ENCODE results near the gene CCR5AS.

GRCh38 chr3:46348823-46349482, 57.9 kb downstream of the CCR5AS start:
- TF ChIP-seq MXI1 (conservative IDR thresholded peaks at IDR 0.05; ENCODE audit: poor library complexity, severe bottlenecking): no peak
- TF ChIP-seq CTCF (IDR thresholded peaks at IDR 0.05; ENCODE audit: poor library complexity, severe bottlenecking): no peak
- no peak for TF ChIP-seq EZH2 (IDR thresholded peaks at IDR 0.05; ENCODE audit: borderline replicate concordance, insufficient read depth, low read length, poor library complexity, severe bottlenecking)
- TF ChIP-seq POLR2AphosphoS5 (IDR thresholded peaks at IDR 0.05): no peak
- TF ChIP-seq EP300 (conservative IDR thresholded peaks at IDR 0.05; ENCODE audit: poor library complexity, severe bottlenecking): no peak
- TF ChIP-seq TAF1 (IDR thresholded peaks at IDR 0.05; ENCODE audit: low read depth): no peak
- no peak for TF ChIP-seq RAD21 (conservative IDR thresholded peaks at IDR 0.05)
- no peak for TF ChIP-seq REST (IDR thresholded peaks at IDR 0.05; ENCODE audit: borderline replicate concordance)
- no peak for TF ChIP-seq SMC3 (conservative IDR thresholded peaks at IDR 0.05; ENCODE audit: poor library complexity)
